ENCODE results near the gene GABPB1.
A peak's percentile ranks its signal among the peaks of the same experiment; 100 is the strongest.

The GABPB1 gene

GRCh38 chr15:50280271-50280670, 74.7 kb downstream of the GABPB1 start:
- peak; percentile 60 for DNase-seq (ENCODE audit: low read depth)
- TF ChIP-seq CTCF (IDR thresholded peaks at IDR 0.05; ENCODE audit: insufficient read depth, low read depth, low read length, missing control alignments) = no peak
- H3K4me3 ChIP-seq (ENCODE audit: low read length) = no peak overlapping the region

GRCh38 chr15:50278496-50278895, 76.5 kb downstream of the GABPB1 start:
- no peak overlapping the region for H3K4me3 ChIP-seq (ENCODE audit: low read length)
- no peak for TF ChIP-seq CTCF (IDR thresholded peaks at IDR 0.05; ENCODE audit: insufficient read depth, low read depth, low read length, missing control alignments)

GRCh38 chr15:50277370-50277769, 77.6 kb downstream of the GABPB1 start:
- no peak for TF ChIP-seq CTCF (IDR thresholded peaks at IDR 0.05; ENCODE audit: insufficient read depth, low read depth, low read length, missing control alignments)
- H3K4me3 ChIP-seq (ENCODE audit: low read length) = no peak overlapping the region
- DNase-seq (ENCODE audit: low read depth) = no peak

More at GRCh38 chr15:50278496-50278895, 76.5 kb downstream of the GABPB1 start:
- DNase-seq (ENCODE audit: low read depth) = no peak

- TF ChIP-seq CTCF (IDR thresholded peaks at IDR 0.05; ENCODE audit: insufficient read depth, low read depth, low read length, missing control alignments) = no peak
- DNase-seq (ENCODE audit: low read depth) = peak; percentile 36
- H3K4me3 ChIP-seq (ENCODE audit: low read length) = no peak overlapping the region
Observed at GRCh38 chr15:50275908-50276307, 79.1 kb downstream of the GABPB1 start.

GRCh38 chr15:50275091-50275490, 79.9 kb downstream of the GABPB1 start:
- TF ChIP-seq CTCF (IDR thresholded peaks at IDR 0.05; ENCODE audit: insufficient read depth, low read depth, low read length, missing control alignments) = no peak
- H3K4me3 ChIP-seq (ENCODE audit: low read length) = no peak overlapping the region
- no peak for DNase-seq (ENCODE audit: low read depth)

GRCh38 chr15:50267577-50267976, 87.4 kb downstream of the GABPB1 start:
- no peak for DNase-seq (ENCODE audit: low read depth)
- no peak for TF ChIP-seq CTCF (IDR thresholded peaks at IDR 0.05; ENCODE audit: insufficient read depth, low read depth, low read length, missing control alignments)

GRCh38 chr15:50265620-50266019, 89.4 kb downstream of the GABPB1 start, which contains the start of gene HDC:
Gene HDC (minus strand): TSS chr15:50265726. CDS start chr15:50265623, 103 bp downstream.
- no peak for DNase-seq (ENCODE audit: low read depth)
- TF ChIP-seq CTCF (IDR thresholded peaks at IDR 0.05; ENCODE audit: insufficient read depth, low read depth, low read length, missing control alignments) = no peak
- no peak within 1 kb of the TSS for H3K4me3 ChIP-seq (ENCODE audit: low read length)

More at GRCh38 chr15:50267577-50267976, 87.4 kb downstream of the GABPB1 start:
- H3K4me3 ChIP-seq (ENCODE audit: low read length) = no peak overlapping the region
